ENCODE data around the gene SRPK1.
"Not testable (repeated sequence)": the region's sequence is repeated elsewhere in the genome, so short reads cannot be mapped to it uniquely, and the experiment has no call there.

Gene SRPK1

DNA sequence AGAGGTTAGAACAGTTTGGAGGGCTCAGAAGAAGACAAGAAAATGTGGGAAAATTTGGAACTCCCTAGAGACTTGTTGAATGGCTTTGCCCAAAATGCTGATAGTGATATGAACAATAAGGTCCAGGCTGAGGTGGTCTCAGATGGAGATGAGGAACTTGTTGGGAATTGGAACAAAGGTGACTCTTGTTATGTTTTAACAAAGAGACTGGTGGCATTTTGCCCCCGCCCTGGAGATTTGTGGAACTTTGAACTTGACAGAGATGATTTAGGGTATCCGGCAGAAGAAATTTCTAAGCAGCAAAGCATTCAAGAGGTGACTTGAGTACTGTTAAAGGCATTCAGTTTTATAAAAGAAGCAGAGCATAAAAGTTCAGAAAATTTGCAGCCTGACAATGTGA lies 19.1 kb upstream of the SRPK1 start:
- not testable (repeated sequence) for H3K27ac ChIP-seq (ENCODE audit: low read length); DNase-seq; H3K27me3 ChIP-seq (ENCODE audit: insufficient read depth, low read length, poor library complexity); H3K4me3 ChIP-seq (ENCODE audit: low read depth in 1 of 2, low read length in 2 of 2); H3K9me3 ChIP-seq (ENCODE audit: insufficient read depth, low read length, severe bottlenecking); H3K79me2 ChIP-seq (ENCODE audit: insufficient read depth, low read length); H3K4me1 ChIP-seq (ENCODE audit: insufficient read depth, low read length); ATAC-seq (ENCODE audit: insufficient read depth, low read depth); H4K20me1 ChIP-seq (ENCODE audit: insufficient read depth, low read length); H3K4me2 ChIP-seq (ENCODE audit: insufficient read depth, low read length); H2AFZ ChIP-seq (ENCODE audit: low read depth, low read length); H3K36me3 ChIP-seq (ENCODE audit: insufficient read depth, low read length); H3K9ac ChIP-seq (ENCODE audit: low read depth, low read length)

DNA sequence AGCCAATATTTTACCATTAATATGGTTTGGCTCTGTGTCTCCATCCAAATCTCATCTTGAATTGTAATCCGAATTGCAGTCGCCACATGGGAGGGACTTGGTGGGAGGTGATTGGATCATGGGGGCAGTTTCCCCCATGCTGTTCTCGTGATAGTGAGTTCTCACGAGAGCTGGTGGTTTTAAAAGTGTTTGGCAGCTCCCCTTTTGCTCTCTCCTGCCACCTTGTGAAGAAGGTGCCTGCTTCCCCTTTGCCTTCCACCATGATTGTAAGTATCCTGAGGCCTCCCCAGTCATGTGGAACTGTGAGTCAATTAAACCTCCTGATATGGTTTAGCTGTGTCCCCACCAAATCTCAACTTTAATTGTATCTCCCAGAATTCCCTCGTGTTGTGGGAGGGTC lies 18.4 kb upstream of the SRPK1 start:
- not testable (repeated sequence) for ATAC-seq (ENCODE audit: insufficient read depth, low read depth); DNase-seq; H3K4me3 ChIP-seq (ENCODE audit: low read depth in 1 of 2, low read length in 2 of 2); H3K4me1 ChIP-seq (ENCODE audit: insufficient read depth, low read length); H3K27me3 ChIP-seq (ENCODE audit: insufficient read depth, low read length, poor library complexity); H2AFZ ChIP-seq (ENCODE audit: low read depth, low read length); H3K9me3 ChIP-seq (ENCODE audit: insufficient read depth, low read length, severe bottlenecking); H4K20me1 ChIP-seq (ENCODE audit: insufficient read depth, low read length); H3K27ac ChIP-seq (ENCODE audit: low read length); H3K36me3 ChIP-seq (ENCODE audit: insufficient read depth, low read length); H3K9ac ChIP-seq (ENCODE audit: low read depth, low read length); H3K4me2 ChIP-seq (ENCODE audit: insufficient read depth, low read length); H3K79me2 ChIP-seq (ENCODE audit: insufficient read depth, low read length)

DNA sequence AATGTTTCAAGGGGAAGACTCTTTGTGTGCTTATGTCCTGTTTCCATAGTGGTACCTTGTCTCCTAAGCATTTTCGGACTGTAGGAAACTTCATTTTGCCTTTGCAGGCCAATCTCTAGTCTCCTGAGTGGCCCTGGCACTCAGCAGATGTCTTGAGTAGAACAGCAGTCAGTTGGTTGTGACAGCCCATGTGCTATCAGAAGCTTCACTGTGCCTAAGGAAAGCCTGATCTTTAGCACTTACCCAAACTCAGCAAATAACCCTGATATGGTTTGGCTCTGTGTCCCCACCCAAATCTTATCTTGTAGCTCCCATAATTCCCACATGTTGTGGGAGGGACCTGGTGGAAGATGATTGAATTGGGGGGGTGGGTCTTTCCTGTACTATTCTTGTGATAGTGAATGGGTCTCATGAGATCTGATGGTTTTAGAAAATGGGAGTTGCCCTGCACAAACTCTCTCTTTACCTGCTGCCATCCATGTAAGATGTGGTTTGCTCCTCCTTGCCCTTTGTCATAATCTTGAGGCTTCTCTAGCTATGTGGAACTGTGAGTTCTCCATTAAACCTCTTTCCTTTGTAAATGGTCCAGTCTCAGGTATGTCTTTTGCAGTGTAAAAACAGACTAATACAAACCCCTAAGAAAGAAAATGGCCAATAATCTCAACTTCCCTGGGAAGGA lies 15.9 kb upstream of the SRPK1 start:
- Histone ChIP-seq H3K4me2 (ENCODE audit: insufficient read depth, low read length) (no peak overlapping the region), H3K9me3 (ENCODE audit: insufficient read depth, low read length, severe bottlenecking) (no peaks in the 10 kb centered on the region), H3K4me3 (ENCODE audit: low read depth in 1 of 2, low read length in 2 of 2) (no peak overlapping the region), H3K27me3 (ENCODE audit: insufficient read depth, low read length, poor library complexity) (no peaks in the 10 kb centered on the region), H4K20me1 (ENCODE audit: insufficient read depth, low read length) (no peaks in the 10 kb centered on the region), H2AFZ (ENCODE audit: low read depth, low read length) (no peak overlapping the region), H3K4me1 (ENCODE audit: insufficient read depth, low read length) (no peaks in the 10 kb centered on the region), H3K36me3 (ENCODE audit: insufficient read depth, low read length) (no peaks in the 10 kb centered on the region), H3K9ac (ENCODE audit: low read depth, low read length) (no peak overlapping the region), H3K27ac (ENCODE audit: low read length) (no peak overlapping the region), H3K79me2 (ENCODE audit: insufficient read depth, low read length) (no peaks in the 10 kb centered on the region)
- TF ChIP-seq, protein P1, sequence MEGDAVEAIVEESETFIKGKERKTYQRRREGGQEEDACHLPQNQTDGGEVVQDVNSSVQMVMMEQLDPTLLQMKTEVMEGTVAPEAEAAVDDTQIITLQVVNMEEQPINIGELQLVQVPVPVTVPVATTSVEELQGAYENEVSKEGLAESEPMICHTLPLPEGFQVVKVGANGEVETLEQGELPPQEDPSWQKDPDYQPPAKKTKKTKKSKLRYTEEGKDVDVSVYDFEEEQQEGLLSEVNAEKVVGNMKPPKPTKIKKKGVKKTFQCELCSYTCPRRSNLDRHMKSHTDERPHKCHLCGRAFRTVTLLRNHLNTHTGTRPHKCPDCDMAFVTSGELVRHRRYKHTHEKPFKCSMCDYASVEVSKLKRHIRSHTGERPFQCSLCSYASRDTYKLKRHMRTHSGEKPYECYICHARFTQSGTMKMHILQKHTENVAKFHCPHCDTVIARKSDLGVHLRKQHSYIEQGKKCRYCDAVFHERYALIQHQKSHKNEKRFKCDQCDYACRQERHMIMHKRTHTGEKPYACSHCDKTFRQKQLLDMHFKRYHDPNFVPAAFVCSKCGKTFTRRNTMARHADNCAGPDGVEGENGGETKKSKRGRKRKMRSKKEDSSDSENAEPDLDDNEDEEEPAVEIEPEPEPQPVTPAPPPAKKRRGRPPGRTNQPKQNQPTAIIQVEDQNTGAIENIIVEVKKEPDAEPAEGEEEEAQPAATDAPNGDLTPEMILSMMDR (IDR thresholded peaks at IDR 0.05; ENCODE audit: borderline replicate concordance, extremely low read depth, low read length, poor library complexity, severe bottlenecking) = no peak
- no peak for TF ChIP-seq EZH2 (IDR thresholded peaks at IDR 0.05; ENCODE audit: borderline replicate concordance, low read depth, low read length, severe bottlenecking)
- DNase-seq = no peak
- ATAC-seq (ENCODE audit: insufficient read depth, low read depth) = no peak

- no peak for DNase-seq
- Histone ChIP-seq H4K20me1 (ENCODE audit: insufficient read depth, low read length) (no peaks in the 10 kb centered on the region), H3K4me3 (ENCODE audit: low read depth in 1 of 2, low read length in 2 of 2) (no peak overlapping the region), H3K36me3 (ENCODE audit: insufficient read depth, low read length) (no peaks in the 10 kb centered on the region), H3K79me2 (ENCODE audit: insufficient read depth, low read length) (no peaks in the 10 kb centered on the region), H2AFZ (ENCODE audit: low read depth, low read length) (no peak overlapping the region), H3K27me3 (ENCODE audit: insufficient read depth, low read length, poor library complexity) (no peaks in the 10 kb centered on the region), H3K27ac (ENCODE audit: low read length) (no peak overlapping the region), H3K9ac (ENCODE audit: low read depth, low read length) (no peak overlapping the region), H3K4me2 (ENCODE audit: insufficient read depth, low read length) (no peak overlapping the region), H3K4me1 (ENCODE audit: insufficient read depth, low read length) (no peaks in the 10 kb centered on the region), H3K9me3 (ENCODE audit: insufficient read depth, low read length, severe bottlenecking) (no peaks in the 10 kb centered on the region)
- no peak for ATAC-seq (ENCODE audit: insufficient read depth, low read depth)
- TF ChIP-seq, protein P1 (IDR thresholded peaks at IDR 0.05; ENCODE audit: borderline replicate concordance, extremely low read depth, low read length, poor library complexity, severe bottlenecking) = no peak
- no peak for TF ChIP-seq EZH2 (IDR thresholded peaks at IDR 0.05; ENCODE audit: borderline replicate concordance, low read depth, low read length, severe bottlenecking)
These were observed 14.6 kb upstream of the SRPK1 start for GRCh38 chr6:35935469-35935868.
